ENCODE data around the gene OXER1.

GRCh38 chr2:42810971-42811811, 47.3 kb upstream of the OXER1 start:
- TF ChIP-seq POLR2AphosphoS5 (IDR thresholded peaks at IDR 0.05; ENCODE audit: borderline replicate concordance, low read depth, low read length) (no peak), EZH2 (IDR thresholded peaks at IDR 0.05) (no peak)

Data from SK-N-MC (cell line).